GM18526 (cell line): ENCODE data around the gene CTRL.

Source experiments
- POLR2A ChIP-seq: IDR thresholded peaks from 3 replicates; pipeline ENCODE4 v1.6.1; 2011; ENCODE audit not compliant: insufficient read length; ENCODE audit errors: extremely low read depth

Gene CTRL

GRCh38 chr16:67935402-67936123, 3.9 kb upstream of the CTRL start:
- peak; percentile 86 for TF ChIP-seq POLR2A

- TF ChIP-seq POLR2A = no peak
Measured at GRCh38 chr16:67935101-67935401, 3.4 kb upstream of the CTRL start.

GRCh38 chr16:67934306-67935100, 2.8 kb upstream of the CTRL start:
- TF ChIP-seq POLR2A = no peak

- TF ChIP-seq POLR2A = peak; percentile 36
Measured at GRCh38 chr16:67933805-67934204, 2.1 kb upstream of the CTRL start.

- no peak for TF ChIP-seq POLR2A
Measured at GRCh38 chr16:67932462-67932840, 789 bp upstream of the CTRL start.

GRCh38 chr16:67930678-67931211, 917 bp downstream of the CTRL start:
- TF ChIP-seq POLR2A = no peak

GRCh38 chr16:67930191-67930590, 1.5 kb downstream of the CTRL start:
- TF ChIP-seq POLR2A = no peak

GRCh38 chr16:67928561-67929364, 2.9 kb downstream of the CTRL start:
- TF ChIP-seq POLR2A = no peak

GRCh38 chr16:67928147-67928546, 3.5 kb downstream of the CTRL start:
- no peak for TF ChIP-seq POLR2A

- no peak for TF ChIP-seq POLR2A
Measured at GRCh38 chr16:67927131-67927941, 4.3 kb downstream of the CTRL start.

GRCh38 chr16:67926181-67926750, 5.4 kb downstream of the CTRL start:
- TF ChIP-seq POLR2A = no peak

- TF ChIP-seq POLR2A = no peak
Measured at GRCh38 chr16:67924140-67924906, 7.3 kb downstream of the CTRL start.

- TF ChIP-seq POLR2A = no peak
Measured at GRCh38 chr16:67923414-67924116, 8.1 kb downstream of the CTRL start.
